Fibroblast of villous mesenchyme (primary cell): Measurements from ENCODE around the gene ARL5A. TPM values are rescaled to one million over a fixed set of nuclear protein-coding genes. Genes with fewer than 3 reads are reported as not detected.

Experiments
- DNase-seq: peaks from one replicate; pipeline ENCODE4 v3.0.0-alpha.2; 2010; ENCODE audit warnings: low read depth
- H3K4me3 ChIP-seq: 2 replicates; pipeline ENCODE4 v1.5.1; 2011; ENCODE audit warnings: low read depth, mild to moderate bottlenecking, low read length
- CTCF ChIP-seq: IDR thresholded peaks from 2 replicates; pipeline ENCODE4 v1.5.1; 2012; ENCODE audit warnings: low read depth, mild to moderate bottlenecking, low read length; ENCODE audit not compliant: insufficient read depth
- total RNA-seq: library from RNA; depleted of rRNA; stranded (reverse); fragments of >200 nt; gene quantifications from 2 replicates; pipeline ENCODE4 v1.2.3, GENCODE V29; 2012

Gene ARL5A
- total RNA-seq, 1 donor: 59.6 TPM

- DNase-seq: no peak
- H3K4me3 ChIP-seq: no peak overlapping the region
- no peak for TF ChIP-seq CTCF
Observed at GRCh38 chr2:151810489-151810888, 17.7 kb downstream of the ARL5A start.

- no peak for DNase-seq
- no peak overlapping the region for H3K4me3 ChIP-seq
Observed at GRCh38 chr2:151809073-151809383, 19.2 kb downstream of the ARL5A start.

GRCh38 chr2:151808258-151809072 is 19.8 kb downstream of the ARL5A start:
- TF ChIP-seq CTCF: peak; percentile 43
- H3K4me3 ChIP-seq: no peak overlapping the region
- DNase-seq: peak; percentile 28

More at GRCh38 chr2:151809073-151809383, 19.2 kb downstream of the ARL5A start:
- TF ChIP-seq CTCF: no peak

GRCh38 chr2:151805961-151806360 is 22.3 kb downstream of the ARL5A start:
- TF ChIP-seq CTCF: no peak
- no peak for DNase-seq
- H3K4me3 ChIP-seq: no peak overlapping the region

GRCh38 chr2:151805343-151805742 is 22.9 kb downstream of the ARL5A start:
- no peak for DNase-seq

GRCh38 chr2:151803811-151804210 is 24.4 kb downstream of the ARL5A start:
- H3K4me3 ChIP-seq: no peak overlapping the region
- no peak for TF ChIP-seq CTCF
- DNase-seq: no peak

More at GRCh38 chr2:151805343-151805742, 22.9 kb downstream of the ARL5A start:
- no peak for TF ChIP-seq CTCF
- H3K4me3 ChIP-seq: no peak overlapping the region

- no peak overlapping the region for H3K4me3 ChIP-seq
- DNase-seq: no peak
- TF ChIP-seq CTCF: no peak
Observed at GRCh38 chr2:151802315-151802714, 25.9 kb downstream of the ARL5A start.
